Fibroblast of lung (primary cell): ENCODE measurements around the gene OR52H1. TPM values are rescaled to one million over a fixed set of nuclear protein-coding genes. Genes with fewer than 3 reads are reported as not detected.

Source experiments
- DNase-seq, 2 donors: peaks; one replicate each; pipeline versions ENCODE4 v3.0.0 to v3.0.0-alpha.2; 2010; ENCODE audit warnings: low read depth in 2 of 2
- H2AFZ ChIP-seq: 2 replicates; pipeline ENCODE4 v1.5.1; 2012; ENCODE audit warnings: low read length, control low read depth, inconsistent platforms
- H3K27ac ChIP-seq: 2 replicates; pipeline ENCODE4 v1.5.1; 2011; ENCODE audit warnings: low read length, control low read depth; ENCODE audit not compliant: insufficient read depth
- H3K27me3 ChIP-seq: 2 replicates; pipeline ENCODE4 v1.5.1; 2011; ENCODE audit warnings: mild to moderate bottlenecking, low read length; ENCODE audit not compliant: control insufficient read depth, insufficient read depth
- H3K36me3 ChIP-seq: 2 replicates; pipeline ENCODE4 v1.5.1; 2011; ENCODE audit warnings: low read length; ENCODE audit not compliant: control insufficient read depth, insufficient read depth
- H3K4me1 ChIP-seq: 2 replicates; pipeline ENCODE4 v1.5.1; 2011; ENCODE audit warnings: low read length; ENCODE audit not compliant: control insufficient read depth, insufficient read depth; ENCODE audit errors: extremely low read depth
- H3K4me2 ChIP-seq: 2 replicates; pipeline ENCODE4 v1.5.1; 2011; ENCODE audit warnings: low read length, control low read depth; ENCODE audit not compliant: insufficient read depth; ENCODE audit errors: extremely low read depth
- H3K4me3 ChIP-seq, 4 experiments: fragments of 200-600 bp in 1 of 4; sonication (generic) in 1 of 4; replicated peaks in 1 of 4; 2 replicates each; pipeline ENCODE4 v1.5.1; 2011 to 2016; ENCODE audit warnings: low read length in 4 of 4, low read depth in 3 of 4, mild to moderate bottlenecking in 3 of 4, control low read depth in 2 of 4, inconsistent platforms in 1 of 4, mixed read lengths in 1 of 4; ENCODE audit not compliant: insufficient read depth in 1 of 4; ENCODE audit errors: control extremely low read depth in 1 of 4
- H3K79me2 ChIP-seq: 2 replicates; pipeline ENCODE4 v1.5.1; 2012; ENCODE audit warnings: mild to moderate bottlenecking, low read length, inconsistent platforms; ENCODE audit not compliant: control insufficient read depth, insufficient read depth
- H3K9ac ChIP-seq: 2 replicates; pipeline ENCODE4 v1.5.1; 2011; ENCODE audit warnings: mild to moderate bottlenecking, low read length, control low read depth; ENCODE audit not compliant: insufficient read depth
- H3K9me3 ChIP-seq: 2 replicates; pipeline ENCODE4 v1.5.1; 2012; ENCODE audit warnings: low read depth, low read length; ENCODE audit not compliant: control insufficient read depth, insufficient read depth
- H4K20me1 ChIP-seq: 2 replicates; pipeline ENCODE4 v1.5.1; 2011; ENCODE audit warnings: low read length; ENCODE audit not compliant: control insufficient read depth, insufficient read depth; ENCODE audit errors: extremely low read depth
- CTCF ChIP-seq, 2 donors: IDR thresholded peaks in 1 of 2; conservative IDR thresholded peaks in 1 of 2; 1 replicate in 1 of 2; 2 replicates in 1 of 2; pipeline ENCODE4 v1.5.1; 2011 to 2012; ENCODE audit warnings: low read length in 2 of 2, control low read depth in 1 of 2, inconsistent platforms in 1 of 2, low read depth in 1 of 2, mild to moderate bottlenecking in 1 of 2
- EZH2 ChIP-seq: IDR thresholded peaks from 2 replicates; pipeline ENCODE4 v1.5.1; 2012; ENCODE audit warnings: low read length, control low read depth, mild to moderate bottlenecking; ENCODE audit errors: missing control alignments
- polyA plus RNA-seq, 2 donors: library from polyadenylated mRNA; depleted of rRNA in 1 of 2; stranded (reverse) in 1 of 2; unstranded in 1 of 2; fragments of >200 nt; gene quantifications; 2 replicates each; pipeline ENCODE4 v1.2.1, GENCODE V29; 2011 to 2012; ENCODE audit warnings: missing spikeins in 1 of 2
- total RNA-seq: library from RNA; depleted of rRNA; stranded (reverse); fragments of >200 nt; gene quantifications from 2 replicates; pipeline ENCODE4 v1.2.1, GENCODE V29; 2014

Gene OR52H1
- total and polyA plus RNA-seq, 2 donors (not counting 1 experiment from before 2014, with no cell fraction given) = 0.50 TPM; not detected in 1

DNA sequence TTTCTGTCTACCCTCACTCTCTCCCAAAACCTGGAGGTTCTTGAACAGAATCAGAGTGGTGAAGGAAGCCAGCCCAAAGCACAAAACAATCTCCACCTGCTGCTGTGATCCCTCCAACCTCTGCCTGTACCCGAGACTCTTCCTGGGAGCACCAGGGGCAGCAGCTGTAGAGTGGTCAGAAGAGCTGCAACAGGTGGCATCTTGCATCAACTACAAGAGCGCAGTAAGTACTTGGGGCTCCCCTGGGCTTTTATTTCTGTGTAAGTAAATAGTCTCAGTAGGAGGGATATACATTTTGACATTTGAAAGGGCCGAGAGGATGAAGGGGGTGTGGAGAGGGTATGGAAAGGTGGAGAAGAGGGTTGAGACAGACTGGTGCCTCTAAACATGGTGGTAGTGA is 23.6 kb downstream of the OR52H1 start:
- H3K4me1 ChIP-seq = no peaks in the 10 kb centered on the region

DNA sequence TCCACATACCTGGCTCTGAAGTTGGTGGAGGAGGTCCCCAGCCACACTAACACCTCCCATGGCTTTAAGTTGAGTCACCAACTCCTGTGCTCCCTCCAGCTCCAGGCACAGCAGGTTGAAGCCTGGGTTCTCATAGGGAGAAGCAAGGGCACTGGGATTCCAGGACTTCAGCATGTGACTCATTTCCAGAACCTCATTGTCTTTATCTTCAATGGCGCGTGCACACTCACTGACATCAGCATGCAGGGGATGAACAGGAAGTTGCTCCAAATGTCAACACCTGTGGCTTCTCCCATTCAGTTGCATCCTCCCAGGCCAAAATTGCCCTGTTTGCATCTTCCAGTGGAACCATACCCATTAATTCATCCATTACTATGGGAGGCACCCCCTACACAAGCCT is 26.0 kb downstream of the OR52H1 start:
- no peak overlapping the region for H3K4me2 ChIP-seq
- H3K36me3 ChIP-seq = no peaks in the 10 kb centered on the region
- no peaks in the 10 kb centered on the region for H4K20me1 ChIP-seq
- H3K9ac ChIP-seq = no peak overlapping the region
- H3K27me3 ChIP-seq = no peaks in the 10 kb centered on the region
- no peak overlapping the region for H3K27ac ChIP-seq
- H2AFZ ChIP-seq = no peak overlapping the region
- DNase-seq = no peak
- TF ChIP-seq EZH2 (no peak), CTCF (conservative IDR thresholded peaks at IDR 0.05 in 1 of 2, IDR thresholded peaks at IDR 0.05 in 1 of 2; ENCODE audit: low read depth in 1 of 2, low read length in 2 of 2) (no peak)
- H3K4me3 ChIP-seq = no peak overlapping the region
- no peaks in the 10 kb centered on the region for H3K9me3 ChIP-seq
- H3K79me2 ChIP-seq = no peaks in the 10 kb centered on the region
- H3K4me1 ChIP-seq = no peaks in the 10 kb centered on the region

More for the DNA sequence above, 23.6 kb downstream of the OR52H1 start:
- no peak overlapping the region for H3K4me2 ChIP-seq
- DNase-seq = no peak
- no peaks in the 10 kb centered on the region for H4K20me1 ChIP-seq
- H3K36me3 ChIP-seq = no peaks in the 10 kb centered on the region
- no peak overlapping the region for H2AFZ ChIP-seq
- H3K79me2 ChIP-seq = no peaks in the 10 kb centered on the region
- H3K4me3 ChIP-seq = no peak overlapping the region
- no peak for TF ChIP-seq CTCF (conservative IDR thresholded peaks at IDR 0.05 in 1 of 2, IDR thresholded peaks at IDR 0.05 in 1 of 2; ENCODE audit: low read depth in 1 of 2, low read length in 2 of 2)
- no peak for TF ChIP-seq EZH2
- H3K27ac ChIP-seq = no peak overlapping the region
- H3K27me3 ChIP-seq = no peaks in the 10 kb centered on the region
- H3K9ac ChIP-seq = no peak overlapping the region
- no peaks in the 10 kb centered on the region for H3K9me3 ChIP-seq

DNA sequence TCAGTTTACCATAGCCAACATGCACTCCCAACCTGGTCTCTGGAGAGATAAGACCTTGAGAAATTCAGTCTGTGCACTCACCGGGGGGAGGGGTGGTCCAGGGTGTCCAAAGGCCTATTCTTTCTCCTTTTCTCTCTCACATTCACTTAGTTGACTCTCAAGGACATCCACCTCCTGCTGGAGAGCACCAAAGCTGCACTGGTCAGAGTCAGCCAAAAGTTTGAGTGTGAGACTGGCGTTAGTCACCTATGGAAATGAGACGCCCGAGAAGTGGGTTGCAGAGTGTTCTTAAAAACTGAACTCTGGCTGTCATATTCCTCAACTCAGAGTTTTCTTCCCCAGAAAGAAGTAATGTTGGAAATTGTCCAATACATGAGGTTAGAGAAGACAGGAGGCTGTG is 26.8 kb downstream of the OR52H1 start:
- Histone ChIP-seq H3K9me3 (no peaks in the 10 kb centered on the region), H3K9ac (no peak overlapping the region), H3K27me3 (no peaks in the 10 kb centered on the region), H4K20me1 (no peaks in the 10 kb centered on the region), H3K27ac (no peak overlapping the region), H3K36me3 (no peaks in the 10 kb centered on the region), H3K4me1 (no peaks in the 10 kb centered on the region), H3K4me2 (no peak overlapping the region), H3K79me2 (no peaks in the 10 kb centered on the region), H2AFZ (no peak overlapping the region), H3K4me3 (no peak overlapping the region)
- TF ChIP-seq EZH2 (no peak), CTCF (conservative IDR thresholded peaks at IDR 0.05 in 1 of 2, IDR thresholded peaks at IDR 0.05 in 1 of 2; ENCODE audit: low read depth in 1 of 2, low read length in 2 of 2) (no peak)
- no peak for DNase-seq
